ENCODE measurements around the gene CNTNAP5.

Gene CNTNAP5

DNA sequence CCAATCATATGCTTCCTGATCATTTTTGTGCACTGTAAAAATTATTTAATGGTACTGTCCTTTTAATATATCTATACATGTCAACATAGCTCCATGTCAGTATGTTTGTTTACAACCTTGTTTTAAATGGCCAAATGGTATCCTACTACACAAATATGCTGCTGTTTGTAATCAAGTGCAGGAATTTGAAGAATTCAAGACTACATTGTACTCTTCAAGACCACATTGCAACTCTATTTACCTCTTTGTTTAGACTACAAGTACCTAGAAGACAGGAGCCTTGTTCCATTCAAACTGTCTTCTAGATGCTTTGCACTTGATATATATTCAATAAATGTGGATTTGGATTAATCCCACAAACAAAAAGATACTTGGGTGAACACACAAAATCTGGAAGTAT lies 41.7 kb downstream of the CNTNAP5 start:
- TF ChIP-seq, protein P1, sequence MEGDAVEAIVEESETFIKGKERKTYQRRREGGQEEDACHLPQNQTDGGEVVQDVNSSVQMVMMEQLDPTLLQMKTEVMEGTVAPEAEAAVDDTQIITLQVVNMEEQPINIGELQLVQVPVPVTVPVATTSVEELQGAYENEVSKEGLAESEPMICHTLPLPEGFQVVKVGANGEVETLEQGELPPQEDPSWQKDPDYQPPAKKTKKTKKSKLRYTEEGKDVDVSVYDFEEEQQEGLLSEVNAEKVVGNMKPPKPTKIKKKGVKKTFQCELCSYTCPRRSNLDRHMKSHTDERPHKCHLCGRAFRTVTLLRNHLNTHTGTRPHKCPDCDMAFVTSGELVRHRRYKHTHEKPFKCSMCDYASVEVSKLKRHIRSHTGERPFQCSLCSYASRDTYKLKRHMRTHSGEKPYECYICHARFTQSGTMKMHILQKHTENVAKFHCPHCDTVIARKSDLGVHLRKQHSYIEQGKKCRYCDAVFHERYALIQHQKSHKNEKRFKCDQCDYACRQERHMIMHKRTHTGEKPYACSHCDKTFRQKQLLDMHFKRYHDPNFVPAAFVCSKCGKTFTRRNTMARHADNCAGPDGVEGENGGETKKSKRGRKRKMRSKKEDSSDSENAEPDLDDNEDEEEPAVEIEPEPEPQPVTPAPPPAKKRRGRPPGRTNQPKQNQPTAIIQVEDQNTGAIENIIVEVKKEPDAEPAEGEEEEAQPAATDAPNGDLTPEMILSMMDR (IDR thresholded peaks at IDR 0.05; ENCODE audit: control extremely low read depth, extremely low read depth, low read depth, missing control alignments) = no peak
- ChIA-PET POLR2A (no interaction called here), CTCF (no interaction called here)
- DNase-seq (ENCODE audit: extremely low spot score) = no peak

DNA sequence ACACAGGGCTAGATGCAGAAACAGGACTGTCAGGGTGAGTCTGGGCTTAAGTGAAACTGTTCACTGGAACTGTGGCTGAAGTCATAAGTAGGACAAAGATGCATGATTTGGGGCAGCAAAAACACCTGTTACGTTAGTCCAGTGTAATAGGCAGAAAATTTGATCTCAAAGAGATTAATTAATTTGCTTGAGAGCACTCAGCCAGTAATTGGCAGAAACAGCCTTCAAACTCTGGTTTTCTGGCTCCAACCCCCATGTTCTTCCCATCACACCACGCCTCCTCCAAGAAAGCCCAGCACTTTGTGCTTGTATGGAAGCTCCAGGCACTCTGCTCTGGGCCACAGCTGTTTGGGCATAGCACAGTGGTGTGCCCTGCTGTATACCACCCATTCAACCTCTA lies 54.0 kb downstream of the CNTNAP5 start:
- TF ChIP-seq, protein P1 (IDR thresholded peaks at IDR 0.05; ENCODE audit: control extremely low read depth, extremely low read depth, low read depth, missing control alignments) = no peak
- ChIA-PET POLR2A (no interaction called here), CTCF (no interaction called here)
- no peak for DNase-seq (ENCODE audit: extremely low spot score)

DNA sequence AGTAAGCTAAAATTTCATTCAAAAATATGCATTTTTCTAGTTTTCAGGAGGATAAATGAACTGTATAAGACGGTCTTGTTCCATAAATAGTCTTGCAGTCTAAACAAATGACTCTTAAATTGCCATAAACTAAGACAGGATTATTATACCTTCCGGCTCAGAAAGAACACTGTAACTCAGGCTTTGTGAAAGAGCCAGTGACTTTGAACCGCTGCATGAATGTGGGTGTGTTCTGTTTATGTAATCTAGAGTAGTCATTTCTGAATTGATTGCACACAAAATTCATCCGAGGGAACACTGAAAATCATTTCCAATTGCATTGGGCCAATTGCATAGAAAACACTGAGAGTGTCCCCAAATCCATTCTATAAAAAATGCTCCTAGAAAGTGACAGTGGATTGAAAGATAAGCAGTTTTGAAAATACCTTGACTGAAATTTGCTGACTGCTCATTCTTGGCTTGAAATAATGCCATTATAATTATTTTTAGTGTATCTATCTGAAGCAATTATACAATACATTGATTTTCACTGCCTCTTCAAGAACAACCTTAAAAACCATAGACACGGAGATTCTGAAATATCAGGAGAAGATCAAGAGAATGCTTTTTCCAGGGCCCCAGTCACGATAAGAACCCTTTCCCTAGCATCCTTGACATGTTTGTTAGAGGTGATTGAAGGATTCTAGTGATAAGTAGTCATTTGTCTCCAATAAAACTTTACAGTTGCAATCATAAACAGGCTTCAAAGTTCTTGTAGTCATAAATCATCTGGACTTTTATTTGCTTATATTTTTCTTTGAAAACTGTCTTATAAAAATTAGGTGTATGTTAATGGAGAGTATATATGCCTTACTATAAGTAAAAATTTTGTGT lies 55.4 kb downstream of the CNTNAP5 start:
- TF ChIP-seq, protein P1 (IDR thresholded peaks at IDR 0.05; ENCODE audit: control extremely low read depth, extremely low read depth, low read depth, missing control alignments) = no peak
- ChIA-PET POLR2A (no interaction called here), CTCF (no interaction called here)
- DNase-seq (ENCODE audit: extremely low spot score) = no peak

DNA sequence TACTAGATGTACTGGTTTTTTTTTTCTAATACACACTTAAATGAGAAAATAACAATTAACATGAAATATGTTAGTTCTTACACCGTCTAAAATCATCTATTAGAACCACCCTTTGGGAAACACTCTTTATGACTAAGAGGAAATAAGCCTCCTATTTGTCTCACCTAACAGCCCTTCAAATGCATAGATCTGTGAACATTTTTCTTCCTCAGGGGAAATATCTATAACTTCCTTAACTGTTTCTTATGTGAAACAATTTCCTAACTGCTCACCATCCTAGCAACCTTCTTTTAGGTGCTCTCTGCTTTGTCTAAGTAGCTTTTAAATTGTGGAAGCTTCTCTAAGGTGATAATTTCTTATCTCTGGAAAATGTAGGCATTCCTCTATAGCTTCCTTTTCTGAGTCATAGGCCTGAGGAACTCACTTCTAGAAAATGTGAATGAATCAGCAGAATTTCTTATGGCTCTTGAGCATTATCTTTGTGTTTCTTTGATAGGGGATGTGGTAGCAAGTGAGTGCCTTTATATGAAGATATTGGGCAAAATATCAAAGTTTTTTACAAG lies 56.1 kb downstream of the CNTNAP5 start:
- TF ChIP-seq, protein P1 (IDR thresholded peaks at IDR 0.05; ENCODE audit: control extremely low read depth, extremely low read depth, low read depth, missing control alignments) = no peak
- ChIA-PET CTCF (no interaction called here), POLR2A (no interaction called here)
- no peak for DNase-seq (ENCODE audit: extremely low spot score)

DNA sequence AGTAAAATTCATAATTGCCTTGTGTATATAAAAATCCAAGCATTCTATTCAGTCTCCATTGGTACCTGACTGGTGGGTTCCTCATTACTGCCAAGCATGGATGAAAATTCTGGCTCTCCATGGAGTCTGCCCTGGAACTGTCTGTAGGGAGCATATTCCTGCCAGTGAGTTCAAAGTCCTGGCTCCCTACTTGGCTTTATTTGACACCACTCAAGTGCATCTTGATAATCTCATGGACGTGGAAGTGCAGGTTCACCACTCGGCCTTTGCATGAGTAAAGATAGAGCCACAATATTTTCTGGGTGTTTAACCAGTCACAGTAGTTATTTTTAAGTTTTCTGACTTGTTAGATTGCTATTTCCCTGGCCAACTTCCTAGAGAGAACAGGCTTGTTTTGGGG lies 63.5 kb downstream of the CNTNAP5 start:
- DNase-seq (ENCODE audit: extremely low spot score) = no peak
- TF ChIP-seq, protein P1 (IDR thresholded peaks at IDR 0.05; ENCODE audit: control extremely low read depth, extremely low read depth, low read depth, missing control alignments) = no peak
- ChIA-PET POLR2A (no interaction called here), CTCF (no interaction called here)

DNA sequence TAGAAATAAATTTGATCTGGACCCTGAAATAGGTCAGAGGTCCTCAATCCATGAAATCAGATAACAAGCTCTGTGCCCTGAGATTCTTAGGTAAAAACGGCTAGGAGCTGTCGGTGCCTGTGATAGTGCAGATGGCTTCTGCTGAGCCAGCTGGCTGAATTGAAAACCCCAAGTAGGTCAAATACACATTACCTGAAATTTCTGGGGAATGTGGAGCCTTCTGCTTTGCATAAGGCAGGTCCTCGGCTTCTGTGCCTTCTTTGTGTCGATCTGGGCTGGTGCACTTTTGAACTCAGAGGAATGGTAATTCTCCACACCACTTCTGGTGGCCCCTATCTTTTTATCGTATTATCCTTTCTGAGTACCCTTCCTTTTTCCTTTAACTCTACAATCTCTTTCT lies 66.6 kb downstream of the CNTNAP5 start:
- no peak for DNase-seq (ENCODE audit: extremely low spot score)
- TF ChIP-seq, protein P1 (IDR thresholded peaks at IDR 0.05; ENCODE audit: control extremely low read depth, extremely low read depth, low read depth, missing control alignments) = no peak
- CTCF ChIA-PET = no interaction called here
- POLR2A ChIA-PET = no interaction called here

Measured in GM10248 (cell line).